KMS-11 (cell line): Measurements from ENCODE around the gene TPRX1.
A peak's percentile ranks its signal among the peaks of the same experiment; 100 is the strongest.
"Not testable (repeated sequence)": the region's sequence is repeated elsewhere in the genome, so short reads cannot be mapped to it uniquely, and the experiment has no call there.

Source experiments
- H2AFZ ChIP-seq: fragments of 200-600 bp; sonication (generic); 2 replicates; pipeline ENCODE4 v1.6.1; 2016; ENCODE audit warnings: antibody characterized with exemption, mixed run types, low read depth
- H3K27ac ChIP-seq: fragments of 200-600 bp; sonication (generic); 2 replicates; pipeline ENCODE4 v1.6.1; 2016; ENCODE audit warnings: mild to moderate bottlenecking, mixed run types
- H3K27me3 ChIP-seq: fragments of 200-600 bp; sonication (generic); 2 replicates; pipeline ENCODE4 v1.6.1; 2017; ENCODE audit warnings: mild to moderate bottlenecking, low read depth, mixed run types, moderate library complexity; ENCODE audit not compliant: insufficient read depth
- H3K36me3 ChIP-seq: fragments of 200-600 bp; sonication (generic); 2 replicates; pipeline ENCODE4 v1.6.1; 2017; ENCODE audit warnings: mild to moderate bottlenecking, mixed run types; ENCODE audit not compliant: insufficient read depth
- H3K4me1 ChIP-seq: fragments of 200-600 bp; sonication (generic); 2 replicates; pipeline ENCODE4 v1.6.1; 2016; ENCODE audit warnings: mild to moderate bottlenecking, low read depth, mixed run types; ENCODE audit not compliant: poor library complexity, severe bottlenecking
- H3K4me2 ChIP-seq: fragments of 200-600 bp; sonication (generic); 2 replicates; pipeline ENCODE4 v1.7.0; 2016; ENCODE audit warnings: mild to moderate bottlenecking, mixed run types
- H3K4me3 ChIP-seq: fragments of 200-600 bp; sonication (generic); IDR thresholded peaks from 2 replicates; pipeline ENCODE4 v1.6.1; 2017; ENCODE audit warnings: low read depth, low read length, mixed read lengths; ENCODE audit not compliant: insufficient read depth
- H3K79me2 ChIP-seq: fragments of 200-600 bp; sonication (generic); 2 replicates; pipeline ENCODE4 v1.6.1; 2016; ENCODE audit warnings: low read depth, mixed run types; ENCODE audit not compliant: insufficient read depth
- H3K9ac ChIP-seq: fragments of 200-600 bp; sonication (generic); 2 replicates; pipeline ENCODE4 v1.6.1; 2016; ENCODE audit warnings: mild to moderate bottlenecking, mixed run types
- H4K20me1 ChIP-seq: fragments of 200-600 bp; sonication (generic); 2 replicates; pipeline ENCODE4 v1.6.1; 2016; ENCODE audit warnings: mild to moderate bottlenecking, mixed run types; ENCODE audit not compliant: insufficient read depth
- CTCF ChIP-seq: fragments of 200-600 bp; sonication (generic); conservative IDR thresholded peaks from 2 replicates; pipeline ENCODE4 v1.6.1; 2017; ENCODE audit warnings: low read depth, mild to moderate bottlenecking, antibody characterized with exemption, low read length, moderate library complexity, mixed read lengths

TPRX1 gene

GRCh38 chr19:47813304-47813994 lies 9.1 kb upstream of the TPRX1 start:
- H4K20me1 ChIP-seq, result no peaks in the 10 kb centered on the region
- H3K36me3 ChIP-seq, result no peaks in the 10 kb centered on the region
- no peak overlapping the region for H2AFZ ChIP-seq
- H3K79me2 ChIP-seq, result no peaks in the 10 kb centered on the region
- no peak overlapping the region for H3K9ac ChIP-seq
- peaks cover 46% of the 10 kb centered on the region for H3K27me3 ChIP-seq
- H3K27ac ChIP-seq, result no peak overlapping the region
- no peak overlapping the region for H3K4me2 ChIP-seq
- peak; percentile 62; the same call in 1 of the 2 replicates for TF ChIP-seq CTCF
- no peak overlapping the region for H3K4me3 ChIP-seq
- no peaks in the 10 kb centered on the region for H3K4me1 ChIP-seq

- H3K79me2 ChIP-seq, result no peaks in the 10 kb centered on the region
- H3K4me2 ChIP-seq, result no peak overlapping the region
- no peak for TF ChIP-seq CTCF
- no peaks in the 10 kb centered on the region for H4K20me1 ChIP-seq
- no peak overlapping the region for H3K27ac ChIP-seq
- H3K27me3 ChIP-seq, result peaks cover 10% of the 10 kb centered on the region; the same call in 1 of the 2 replicates
- H3K9ac ChIP-seq, result no peak overlapping the region
- no peaks in the 10 kb centered on the region for H3K4me1 ChIP-seq
- no peak overlapping the region for H3K4me3 ChIP-seq
- no peaks in the 10 kb centered on the region for H3K36me3 ChIP-seq
- H2AFZ ChIP-seq, result no peak overlapping the region
These were observed 2.1 kb upstream of the TPRX1 start for GRCh38 chr19:47806435-47806834.

GRCh38 chr19:47805313-47805712 lies 962 bp upstream of the TPRX1 start:
- no peak overlapping the region for H3K27ac ChIP-seq
- no peak overlapping the region for H3K4me3 ChIP-seq
- H3K9ac ChIP-seq, result no peak overlapping the region

GRCh38 chr19:47803671-47804070 lies 680 bp downstream of the TPRX1 start:
- not testable (repeated sequence) for H3K36me3 ChIP-seq, H3K4me3 ChIP-seq, H3K79me2 ChIP-seq, H4K20me1 ChIP-seq, H3K4me2 ChIP-seq, H3K27ac ChIP-seq, H2AFZ ChIP-seq, H3K4me1 ChIP-seq, H3K9ac ChIP-seq
- H3K27me3 ChIP-seq, result peaks cover 13% of the 10 kb centered on the region; the same call in 1 of the 2 replicates

More at GRCh38 chr19:47805313-47805712, 962 bp upstream of the TPRX1 start:
- no peaks in the 10 kb centered on the region for H3K4me1 ChIP-seq
- no peak for TF ChIP-seq CTCF
- no peak overlapping the region for H3K4me2 ChIP-seq
- H2AFZ ChIP-seq, result no peak overlapping the region
- H3K36me3 ChIP-seq, result no peaks in the 10 kb centered on the region
- no peaks in the 10 kb centered on the region for H3K79me2 ChIP-seq
- peaks cover 10% of the 10 kb centered on the region; the same call in 1 of the 2 replicates for H3K27me3 ChIP-seq
- no peaks in the 10 kb centered on the region for H4K20me1 ChIP-seq

- not testable (repeated sequence) for H3K27ac ChIP-seq, H2AFZ ChIP-seq, H3K9ac ChIP-seq, H3K4me2 ChIP-seq, H4K20me1 ChIP-seq, H3K79me2 ChIP-seq, H3K36me3 ChIP-seq, H3K4me1 ChIP-seq, H3K4me3 ChIP-seq
- peaks cover 18% of the 10 kb centered on the region for H3K27me3 ChIP-seq
These were observed 1.2 kb downstream of the TPRX1 start for GRCh38 chr19:47803148-47803547.
